ENCODE measurements around the gene SH3RF1. TPM values are rescaled to one million over a fixed set of nuclear protein-coding genes. Genes with fewer than 3 reads are reported as not detected.

Gene SH3RF1
- total and polyA plus RNA-seq, 2 of the 13 experiments (the other 11 are each of a cell fraction or from before 2014, with no cell fraction given) = 3.1 to 3.2 TPM

DNA sequence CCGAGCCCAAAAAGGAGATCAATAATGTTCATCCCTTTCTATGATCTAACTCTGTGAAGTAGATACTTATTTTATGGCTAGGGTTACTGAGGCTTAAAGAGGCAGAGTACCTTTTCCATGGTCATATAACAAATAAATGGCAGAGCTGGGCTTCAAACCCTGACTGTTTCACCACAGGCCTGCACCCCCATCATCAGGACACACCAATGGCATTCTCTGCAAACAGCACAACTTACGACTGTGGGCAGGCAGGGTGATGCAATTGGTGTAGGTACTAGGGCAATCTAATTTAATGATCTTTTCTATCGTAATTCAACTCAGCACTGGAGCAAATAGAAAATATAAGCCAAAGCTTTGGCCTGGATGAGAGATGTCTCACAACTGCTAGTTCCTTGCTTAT lies 141.9 kb downstream of the SH3RF1 start:
- 92% methylated on average over 3 of the region's 3 CpGs for WGBS (ENCODE audit: low lambda C conversion rate)
- Histone ChIP-seq H3K27me3 (ENCODE audit: control insufficient read depth in 1 of 2, insufficient read depth in 2 of 2, low read length in 2 of 2) (no peaks in the 10 kb centered on the region), H3K4me1 (ENCODE audit: insufficient read depth, low read length) (peaks cover 3% of the 10 kb centered on the region), H4K20me1 (ENCODE audit: insufficient read depth, low read length) (no peaks in the 10 kb centered on the region), H3K27ac (ENCODE audit: extremely low read length, insufficient read depth, low read length) (no peak overlapping the region), H3K9ac (ENCODE audit: insufficient read depth, low read depth, low read length) (no peak overlapping the region), H3K36me3 (replicated peaks in 1 of 2; ENCODE audit: control insufficient read depth in 1 of 2, insufficient read depth in 2 of 2, low read length in 2 of 2) (peaks cover 2 to 12% of the 10 kb centered on the region in 2 experiments; a peak in 2 of 5 replicates), H3K4me3 (replicated peaks in 1 of 3; ENCODE audit: insufficient read depth in 1 of 3, low read depth in 2 of 3, low read length in 3 of 3) (no peak overlapping the region), H3K4me2 (ENCODE audit: low read depth, low read length) (no peak overlapping the region), H2AFZ (ENCODE audit: low read length) (no peak overlapping the region), H3K79me2 (ENCODE audit: insufficient read depth, low read length) (no peaks in the 10 kb centered on the region), H3K9me3 (ENCODE audit: low read length) (no peaks in the 10 kb centered on the region)
- no TSS peak for BruUV-seq (replicated peaks)
- DNase-seq (ENCODE audit: low spot score) (no peak), ATAC-seq (no peak), FAIRE-seq (no peak)
- in situ Hi-C loops (cut with HindIII; ENCODE audit: extremely low pct_ligation_motif_present, low pct_unique_long_range_greater_than_20kb) (no loop called here), intact Hi-C loops (cut with micrococcal nuclease; ENCODE audit: unreplicated experiment) (no loop called here)
- CTCF ChIA-PET (ENCODE audit: low intra/inter-chr PET ratio, low total read pairs) = no interaction called here
- TF ChIP-seq ZBTB21 (CRISPR knock-in tag; IDR thresholded peaks at IDR 0.05) (no peak), ZFX (CRISPR knock-in tag; IDR thresholded peaks at IDR 0.05; ENCODE audit: low read depth) (no peak), ZNF367 (CRISPR knock-in tag; IDR thresholded peaks at IDR 0.05; ENCODE audit: borderline replicate concordance) (no peak), DNMT3B (CRISPR knock-in tag; conservative IDR thresholded peaks at IDR 0.05) (no peak), ZNF260 (CRISPR knock-in tag; IDR thresholded peaks at IDR 0.05; ENCODE audit: borderline replicate concordance, low read depth) (no peak), ZNF160 (CRISPR knock-in tag; IDR thresholded peaks at IDR 0.05) (no peak), ZNF839 (CRISPR knock-in tag; IDR thresholded peaks at IDR 0.05; ENCODE audit: borderline replicate concordance) (no peak), ELF1 (CRISPR knock-in tag; IDR thresholded peaks at IDR 0.05) (no peak), ZSCAN29 (CRISPR knock-in tag; conservative IDR thresholded peaks at IDR 0.05) (no peak), SPEN (CRISPR knock-in tag; IDR thresholded peaks at IDR 0.05; ENCODE audit: low read depth) (no peak), ZNF432 (CRISPR knock-in tag; IDR thresholded peaks at IDR 0.05; ENCODE audit: borderline replicate concordance) (no peak), NRL (CRISPR knock-in tag; IDR thresholded peaks at IDR 0.05; ENCODE audit: borderline replicate concordance) (no peak), REXO4 (CRISPR knock-in tag; IDR thresholded peaks at IDR 0.05; ENCODE audit: borderline replicate concordance) (no peak), ZNF816 (CRISPR knock-in tag; IDR thresholded peaks at IDR 0.05; ENCODE audit: borderline replicate concordance) (no peak), RBM22 (optimal IDR thresholded peaks at IDR 0.05; ENCODE audit: low read length) (no peak), NFKBIZ (CRISPR knock-in tag; IDR thresholded peaks at IDR 0.05) (no peak), BRCA1 (CRISPR knock-in tag; IDR thresholded peaks at IDR 0.05) (no peak)
- TF ChIP-seq, protein P1, sequence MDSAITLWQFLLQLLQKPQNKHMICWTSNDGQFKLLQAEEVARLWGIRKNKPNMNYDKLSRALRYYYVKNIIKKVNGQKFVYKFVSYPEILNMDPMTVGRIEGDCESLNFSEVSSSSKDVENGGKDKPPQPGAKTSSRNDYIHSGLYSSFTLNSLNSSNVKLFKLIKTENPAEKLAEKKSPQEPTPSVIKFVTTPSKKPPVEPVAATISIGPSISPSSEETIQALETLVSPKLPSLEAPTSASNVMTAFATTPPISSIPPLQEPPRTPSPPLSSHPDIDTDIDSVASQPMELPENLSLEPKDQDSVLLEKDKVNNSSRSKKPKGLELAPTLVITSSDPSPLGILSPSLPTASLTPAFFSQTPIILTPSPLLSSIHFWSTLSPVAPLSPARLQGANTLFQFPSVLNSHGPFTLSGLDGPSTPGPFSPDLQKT (CRISPR knock-in tag; IDR thresholded peaks at IDR 0.05; ENCODE audit: borderline replicate concordance) = no peak
- TF ChIP-seq, protein P2, sequence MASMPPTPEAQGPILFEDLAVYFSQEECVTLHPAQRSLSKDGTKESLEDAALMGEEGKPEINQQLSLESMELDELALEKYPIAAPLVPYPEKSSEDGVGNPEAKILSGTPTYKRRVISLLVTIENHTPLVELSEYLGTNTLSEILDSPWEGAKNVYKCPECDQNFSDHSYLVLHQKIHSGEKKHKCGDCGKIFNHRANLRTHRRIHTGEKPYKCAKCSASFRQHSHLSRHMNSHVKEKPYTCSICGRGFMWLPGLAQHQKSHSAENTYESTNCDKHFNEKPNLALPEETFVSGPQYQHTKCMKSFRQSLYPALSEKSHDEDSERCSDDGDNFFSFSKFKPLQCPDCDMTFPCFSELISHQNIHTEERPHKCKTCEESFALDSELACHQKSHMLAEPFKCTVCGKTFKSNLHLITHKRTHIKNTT (CRISPR knock-in tag; IDR thresholded peaks at IDR 0.05) = no peak
- TF ChIP-seq, protein P3, sequence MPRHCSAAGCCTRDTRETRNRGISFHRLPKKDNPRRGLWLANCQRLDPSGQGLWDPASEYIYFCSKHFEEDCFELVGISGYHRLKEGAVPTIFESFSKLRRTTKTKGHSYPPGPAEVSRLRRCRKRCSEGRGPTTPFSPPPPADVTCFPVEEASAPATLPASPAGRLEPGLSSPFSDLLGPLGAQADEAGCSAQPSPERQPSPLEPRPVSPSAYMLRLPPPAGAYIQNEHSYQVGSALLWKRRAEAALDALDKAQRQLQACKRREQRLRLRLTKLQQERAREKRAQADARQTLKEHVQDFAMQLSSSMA (CRISPR knock-in tag; IDR thresholded peaks at IDR 0.05) = no peak
- POLR2A ChIA-PET = no interaction called here

Measured in HepG2 (cell line).